GM23338 (cell line): ENCODE data around the gene PPDPF. TPM values are rescaled to one million over a fixed set of nuclear protein-coding genes. Genes with fewer than 3 reads are reported as not detected.

Experiments
- ATAC-seq: fragments of 200-7000 bp; cut with Tn5 transposase; 3 replicates; pipeline ENCODE4 v1.9.1; 2020
- DNase-seq: peaks from one replicate; pipeline ENCODE4 v3.0.0-alpha.2; 2015; ENCODE audit warnings: low spot score
- H2AFZ ChIP-seq: fragments of 200-600 bp; sonication (generic); 2 replicates; pipeline ENCODE4 v1.8.0; 2016; ENCODE audit warnings: antibody characterized with exemption, mild to moderate bottlenecking, moderate library complexity
- H3F3A ChIP-seq: fragments of 200-600 bp; sonication (generic); replicated peaks from 2 replicates; pipeline ENCODE4 v1.8.0; 2017; ENCODE audit warnings: antibody characterized with exemption, mixed run types, low read depth
- H3K27ac ChIP-seq: fragments of 200-600 bp; sonication (generic); 2 replicates; pipeline ENCODE4 v1.6.1; 2016; ENCODE audit warnings: low read depth
- H3K27me3 ChIP-seq: fragments of 200-600 bp; sonication (generic); 2 replicates; pipeline ENCODE4 v1.8.0; 2016; ENCODE audit warnings: mild to moderate bottlenecking, mixed run types, moderate library complexity; ENCODE audit not compliant: insufficient read depth
- H3K36me3 ChIP-seq: fragments of 200-600 bp; sonication (generic); 2 replicates; pipeline ENCODE4 v1.8.0; 2016; ENCODE audit warnings: mild to moderate bottlenecking; ENCODE audit not compliant: insufficient read depth
- H3K4me1 ChIP-seq: fragments of 200-600 bp; sonication (generic); 2 replicates; pipeline ENCODE4 v1.8.0; 2016; ENCODE audit warnings: mild to moderate bottlenecking, moderate library complexity; ENCODE audit not compliant: insufficient read depth
- H3K4me2 ChIP-seq: fragments of 200-600 bp; sonication (generic); 2 replicates; pipeline ENCODE4 v1.7.1; 2017; ENCODE audit warnings: mixed run types
- H3K4me3 ChIP-seq: fragments of 200-600 bp; sonication (generic); 2 replicates; pipeline ENCODE4 v1.6.1; 2016; ENCODE audit warnings: mixed run types
- H3K79me2 ChIP-seq: fragments of 200-600 bp; sonication (generic); replicated peaks from 2 replicates; pipeline ENCODE4 v1.8.0; 2017; ENCODE audit warnings: mild to moderate bottlenecking; ENCODE audit not compliant: insufficient read depth
- H3K9me2 ChIP-seq: fragments of 200-600 bp; sonication (generic); 2 replicates; pipeline ENCODE4 v1.8.0; 2017; ENCODE audit not compliant: insufficient read depth
- H4K20me1 ChIP-seq: fragments of 200-600 bp; sonication (generic); replicated peaks from 2 replicates; pipeline ENCODE4 v1.8.0; 2017; ENCODE audit warnings: mild to moderate bottlenecking; ENCODE audit not compliant: insufficient read depth
- H3K27ac Mint-ChIP-seq: 2 replicates; pipeline ENCODE4 v1.8.0; 2020; ENCODE audit warnings: inconsistent platforms, mild to moderate bottlenecking, moderate library complexity, mixed read lengths
- H3K27me3 Mint-ChIP-seq: 3 replicates; pipeline ENCODE4 v1.8.0; 2022; ENCODE audit warnings: low read depth, mild to moderate bottlenecking, moderate library complexity, mixed read lengths, inconsistent platforms; ENCODE audit not compliant: insufficient read depth, poor library complexity
- H3K36me3 Mint-ChIP-seq: 3 replicates; pipeline ENCODE4 v1.8.0; 2021; ENCODE audit warnings: low read depth, mild to moderate bottlenecking, inconsistent platforms, moderate library complexity, mixed read lengths
- H3K4me1 Mint-ChIP-seq: 3 replicates; pipeline ENCODE4 v1.8.0; 2020; ENCODE audit warnings: mild to moderate bottlenecking, inconsistent platforms, mixed read lengths
- H3K4me3 Mint-ChIP-seq: 3 replicates; pipeline ENCODE4 v1.8.0; 2021; ENCODE audit warnings: moderate library complexity, mild to moderate bottlenecking, inconsistent platforms, mixed read lengths
- H3K9me3 Mint-ChIP-seq: 3 replicates; pipeline ENCODE4 v1.8.0; 2020; ENCODE audit warnings: moderate library complexity, mild to moderate bottlenecking, inconsistent platforms, mixed read lengths
- CTCF ChIP-seq, 2 experiments: fragments of 200-600 bp in 1 of 2; sonication (generic) in 1 of 2; conservative IDR thresholded peaks; 2 replicates each; pipeline versions ENCODE4 v1.5.1 to v1.6.1; 2016 to 2017; ENCODE audit warnings: antibody characterized with exemption in 2 of 2, low read depth in 2 of 2, mild to moderate bottlenecking in 2 of 2, moderate library complexity in 1 of 2
- ETS1 ChIP-seq: IDR thresholded peaks from 2 replicates; pipeline ENCODE4 v1.6.1; 2016; ENCODE audit warnings: antibody characterized with exemption
- JUNB ChIP-seq: IDR thresholded peaks from one replicate; pipeline ENCODE4 v1.6.1; 2016; ENCODE audit warnings: antibody characterized with exemption; ENCODE audit not compliant: unreplicated experiment
- NANOG ChIP-seq: IDR thresholded peaks from 2 replicates; pipeline ENCODE4 v1.6.1; 2016; ENCODE audit warnings: antibody characterized with exemption, borderline replicate concordance
- REST ChIP-seq: IDR thresholded peaks from one replicate; pipeline ENCODE4 v1.6.1; 2018; ENCODE audit warnings: antibody characterized with exemption; ENCODE audit not compliant: unreplicated experiment
- STAT1 ChIP-seq: IDR thresholded peaks from one replicate; pipeline ENCODE4 v1.6.1; 2016; ENCODE audit warnings: antibody characterized with exemption; ENCODE audit not compliant: unreplicated experiment
- ZNF114 ChIP-seq: fragments of 250-450 bp; sonication (Bioruptor Pico); IDR thresholded peaks from 2 replicates; pipeline ENCODE4 v1.5.0; 2020; ENCODE audit warnings: mild to moderate bottlenecking, moderate library complexity
- ZNF331 ChIP-seq: fragments of 250-450 bp; sonication (Bioruptor Pico); IDR thresholded peaks from 2 replicates; pipeline ENCODE4 v1.5.0; 2020; ENCODE audit warnings: low read depth, mild to moderate bottlenecking, moderate library complexity
- polyA plus RNA-seq: library from polyadenylated mRNA; unstranded; fragments of >200 nt; fragmentation: Nextera tagmentation; extraction: Ambion mirVana; gene quantifications from 2 replicates; pipeline ENCODE4 v1.2.1, GENCODE V29; 2016
- total RNA-seq: library from RNA; depleted of rRNA; stranded (reverse); fragments of >200 nt; shearing (Covaris generic); gene quantifications from 2 replicates; pipeline ENCODE4 v1.2.3, GENCODE V29; 2014

PPDPF gene
- total and polyA plus RNA-seq, 2 experiments from 2014 or later: 83.9 to 141 TPM

- no peak for TF ChIP-seq ETS1
- TF ChIP-seq REST: no peak
- TF ChIP-seq JUNB: no peak
- TF ChIP-seq ZNF331 (CRISPR knock-in tag): no peak
These were observed 45.3 kb downstream of the PPDPF start (continued) for GRCh38 chr20:63565699-63566335.

DNA sequence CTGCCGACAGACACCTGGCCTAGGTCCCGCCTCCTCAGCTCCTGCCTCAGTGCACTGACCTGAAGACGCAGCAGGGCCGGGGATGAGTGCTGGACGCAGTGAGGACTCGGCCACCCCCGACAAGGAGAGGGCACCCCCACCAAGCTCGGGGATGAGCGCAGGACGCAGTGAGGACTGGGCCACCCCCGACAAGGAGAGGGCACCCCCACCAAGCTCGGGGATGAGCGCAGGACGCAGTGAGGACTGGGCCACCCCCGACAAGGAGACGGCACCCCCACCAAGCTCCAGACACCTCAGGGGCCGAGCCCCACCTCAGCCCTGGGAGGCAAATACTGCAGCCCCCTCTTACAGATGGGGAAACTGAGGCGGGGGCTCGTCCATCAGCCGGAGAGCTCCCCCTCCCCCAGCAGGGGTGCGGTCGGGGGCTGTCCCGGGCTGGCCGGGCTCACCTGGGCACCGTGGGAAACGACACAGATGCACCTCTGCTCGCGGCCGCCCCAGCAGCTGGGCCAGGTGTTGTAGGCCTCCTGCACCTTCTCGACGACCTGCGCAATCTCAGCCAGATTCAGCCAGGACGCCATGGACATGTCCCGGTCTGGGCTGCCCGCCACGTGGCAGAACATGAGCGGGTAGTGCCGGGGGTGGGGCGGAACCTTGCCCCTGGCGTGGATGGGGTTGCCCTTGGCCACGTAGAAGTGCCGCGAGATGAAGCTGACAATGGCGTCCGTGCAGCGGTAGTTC is 46.0 kb downstream of the PPDPF start:
- no peak for DNase-seq
- Histone ChIP-seq H3F3A (no peaks in the 10 kb centered on the region), H3K9me2 (no peaks in the 10 kb centered on the region), H4K20me1 (no peaks in the 10 kb centered on the region), H3K27me3 (no peaks in the 10 kb centered on the region), H3K27ac (no peak overlapping the region), H3K79me2 (no peaks in the 10 kb centered on the region), H3K4me2 (no peak overlapping the region), H3K36me3 (no peaks in the 10 kb centered on the region), H3K4me3 (no peak overlapping the region), H2AFZ (no peak overlapping the region), H3K4me1 (no peaks in the 10 kb centered on the region)
- Mint-ChIP-seq H3K27ac (no peak overlapping the region), H3K9me3 (no peaks in the 10 kb centered on the region), H3K27me3 (no peaks in the 10 kb centered on the region), H3K36me3 (no peaks in the 10 kb centered on the region), H3K4me1 (no peaks in the 10 kb centered on the region), H3K4me3 (no peak overlapping the region)
- no peak for ATAC-seq
- TF ChIP-seq CTCF (conservative IDR thresholded peaks at IDR 0.05; ENCODE audit: low read depth in 2 of 2) (no peak), STAT1 (no peak), ZNF114 (no peak), NANOG (no peak)
